CD4-positive, alpha-beta T cell treated with Interleukin-4 for 1 hour (primary cell): ENCODE data around the gene NKD2.
"Not testable (repeated sequence)": the region's sequence is repeated elsewhere in the genome, so short reads cannot be mapped to it uniquely, and the experiment has no call there.

Experiments used
- DNase-seq, 2 donors: peaks; one replicate each; pipeline ENCODE4 v3.0.0-alpha.2; 2020 to 2022

The NKD2 gene

GRCh38 chr5:1059884-1060263 is 51.3 kb downstream of the NKD2 start:
- no peak for DNase-seq

GRCh38 chr5:1060535-1060981 is 52.0 kb downstream of the NKD2 start:
- DNase-seq = no peak

- not testable (repeated sequence) for DNase-seq
Measured at GRCh38 chr5:1061292-1061691, 52.7 kb downstream of the NKD2 start.

- DNase-seq = no peak
Measured at GRCh38 chr5:1061916-1062315, 53.3 kb downstream of the NKD2 start.

- no peak for DNase-seq
Measured at GRCh38 chr5:1062761-1063568, 54.4 kb downstream of the NKD2 start.

- no peak for DNase-seq
Measured at GRCh38 chr5:1063661-1064382, 55.2 kb downstream of the NKD2 start.

- no peak for DNase-seq
Measured at GRCh38 chr5:1064383-1065142, 56.0 kb downstream of the NKD2 start.

- DNase-seq = no peak
Measured at GRCh38 chr5:1065143-1065750, 56.6 kb downstream of the NKD2 start.

- DNase-seq = no peak
Measured at GRCh38 chr5:1065891-1066650, 57.5 kb downstream of the NKD2 start.

- DNase-seq = no peak
Measured at GRCh38 chr5:1066676-1067075, 58.1 kb downstream of the NKD2 start.

GRCh38 chr5:1067141-1068121 is 58.8 kb downstream of the NKD2 start:
- DNase-seq = no peak

GRCh38 chr5:1068204-1068894 is 59.7 kb downstream of the NKD2 start:
- no peak for DNase-seq

- DNase-seq = no peak
Measured at GRCh38 chr5:1068895-1069719, 60.5 kb downstream of the NKD2 start.

- no peak for DNase-seq
Measured at GRCh38 chr5:1069720-1070088, 61.1 kb downstream of the NKD2 start.

GRCh38 chr5:1073239-1074102 is 64.9 kb downstream of the NKD2 start:
- DNase-seq = no peak

GRCh38 chr5:1074226-1074625 is 65.6 kb downstream of the NKD2 start:
- DNase-seq = no peak

GRCh38 chr5:1074816-1075554 is 66.4 kb downstream of the NKD2 start:
- no peak for DNase-seq

GRCh38 chr5:1075555-1075881 is 66.9 kb downstream of the NKD2 start:
- DNase-seq = no peak
